Osteoblast (primary cell): ENCODE data around the gene CACNA2D3. TPM values are rescaled to one million over a fixed set of nuclear protein-coding genes. Genes with fewer than 3 reads are reported as not detected.

Experiments
- DNase-seq: peaks from one replicate; pipeline ENCODE4 v3.0.0; 2011; ENCODE audit warnings: low spot score, mixed read lengths; ENCODE audit not compliant: insufficient read length; ENCODE audit errors: missing footprints
- H2AFZ ChIP-seq: 2 replicates; pipeline ENCODE4 v1.6.0; 2011; ENCODE audit warnings: mild to moderate bottlenecking, low read length
- H3K27ac ChIP-seq: 2 replicates; pipeline ENCODE4 v1.5.1; 2011; ENCODE audit warnings: mild to moderate bottlenecking, low read depth, low read length, moderate library complexity
- H3K27me3 ChIP-seq: 2 replicates; pipeline ENCODE4 v1.6.0; 2012; ENCODE audit warnings: mild to moderate bottlenecking, control low read depth, inconsistent platforms, low read length, moderate library complexity; ENCODE audit not compliant: insufficient read depth
- H3K36me3 ChIP-seq: 2 replicates; pipeline ENCODE4 v1.5.1; 2011; ENCODE audit warnings: mild to moderate bottlenecking, low read length, control low read depth, moderate library complexity; ENCODE audit not compliant: insufficient read depth
- H3K4me1 ChIP-seq: 2 replicates; pipeline ENCODE4 v1.5.1; 2011; ENCODE audit warnings: mild to moderate bottlenecking, low read length, control low read depth, moderate library complexity; ENCODE audit not compliant: insufficient read depth
- H3K4me2 ChIP-seq: 2 replicates; pipeline ENCODE4 v1.6.0; 2011; ENCODE audit warnings: mild to moderate bottlenecking, low read length; ENCODE audit not compliant: insufficient read depth
- H3K4me3 ChIP-seq: fragments of 200-600 bp; sonication (generic); 3 replicates; pipeline ENCODE4 v1.5.1; 2012; ENCODE audit warnings: mild to moderate bottlenecking, low read length, inconsistent platforms; ENCODE audit not compliant: insufficient read depth
- H3K79me2 ChIP-seq: 2 replicates; pipeline ENCODE4 v1.6.0; 2012; ENCODE audit warnings: mild to moderate bottlenecking, low read length, control low read depth, inconsistent platforms; ENCODE audit not compliant: insufficient read depth
- H3K9me3 ChIP-seq: 2 replicates; pipeline ENCODE4 v1.5.1; 2011; ENCODE audit warnings: low read depth, low read length, control low read depth
- H4K20me1 ChIP-seq: 2 replicates; pipeline ENCODE4 v1.6.0; 2012; ENCODE audit warnings: mild to moderate bottlenecking, low read length, control low read depth; ENCODE audit not compliant: insufficient read depth
- CTCF ChIP-seq: IDR thresholded peaks from 2 replicates; pipeline ENCODE4 v1.5.1; 2011; ENCODE audit warnings: mild to moderate bottlenecking, low read depth, low read length, moderate library complexity; ENCODE audit errors: extremely low read depth
- total RNA-seq: library from RNA; depleted of rRNA; stranded (reverse); fragments of >200 nt; gene quantifications from 2 replicates; pipeline ENCODE4 v1.2.3, GENCODE V29; 2012

Gene CACNA2D3
- total RNA-seq, 1 donor = 0.36 TPM

- Histone ChIP-seq H3K27ac (no peak overlapping the region), H3K4me2 (no peak overlapping the region), H3K27me3 (no peaks in the 10 kb centered on the region), H3K4me1 (peaks cover 7% of the 10 kb centered on the region), H3K9me3 (no peaks in the 10 kb centered on the region), H3K79me2 (no peaks in the 10 kb centered on the region), H2AFZ (no peak overlapping the region), H4K20me1 (no peaks in the 10 kb centered on the region), H3K36me3 (no peaks in the 10 kb centered on the region), H3K4me3 (no peak overlapping the region)
- DNase-seq = no peak
- TF ChIP-seq CTCF = no peak
Measured at GRCh38 chr3:54917862-54918261, 795.5 kb downstream of the CACNA2D3 start.

GRCh38 chr3:54918516-54918915 lies 796.2 kb downstream of the CACNA2D3 start:
- H3K79me2 ChIP-seq = no peaks in the 10 kb centered on the region
- no peak overlapping the region for H3K27ac ChIP-seq
- H3K36me3 ChIP-seq = no peaks in the 10 kb centered on the region
- no peaks in the 10 kb centered on the region for H3K27me3 ChIP-seq
- no peak overlapping the region for H2AFZ ChIP-seq
- H3K4me1 ChIP-seq = peaks cover 7% of the 10 kb centered on the region
- no peaks in the 10 kb centered on the region for H4K20me1 ChIP-seq
- no peak overlapping the region for H3K4me3 ChIP-seq
- no peak for DNase-seq
- TF ChIP-seq CTCF = no peak
- no peak overlapping the region for H3K4me2 ChIP-seq
- no peaks in the 10 kb centered on the region for H3K9me3 ChIP-seq

- no peaks in the 10 kb centered on the region for H3K79me2 ChIP-seq
- no peaks in the 10 kb centered on the region for H4K20me1 ChIP-seq
- no peak within 1 kb of the TSS for H3K27ac ChIP-seq
- no peaks in the 10 kb centered on the region for H3K4me1 ChIP-seq
- TF ChIP-seq CTCF = no peak
- DNase-seq = no peak
- no peaks in the 10 kb centered on the region for H3K36me3 ChIP-seq
- no peaks in the 10 kb centered on the region for H3K9me3 ChIP-seq
- peaks cover 3% of the 10 kb centered on the region for H3K27me3 ChIP-seq
- no peak within 1 kb of the TSS for H2AFZ ChIP-seq
- no peak within 1 kb of the TSS for H3K4me3 ChIP-seq
- H3K4me2 ChIP-seq = no peak within 1 kb of the TSS
Measured at GRCh38 chr3:54928046-54928770, 805.9 kb downstream of the CACNA2D3 start, which contains the start of gene LRTM1. TSS of gene LRTM1 (minus strand) at chr3:54928059. CDS start at chr3:54927911, 148 bp downstream.

- H2AFZ ChIP-seq = no peak overlapping the region
- no peaks in the 10 kb centered on the region for H3K27me3 ChIP-seq
- no peak overlapping the region for H3K4me3 ChIP-seq
- no peaks in the 10 kb centered on the region for H3K4me1 ChIP-seq
- no peaks in the 10 kb centered on the region for H3K79me2 ChIP-seq
- TF ChIP-seq CTCF = no peak
- no peaks in the 10 kb centered on the region for H3K36me3 ChIP-seq
- DNase-seq = no peak
- no peaks in the 10 kb centered on the region for H4K20me1 ChIP-seq
- no peak overlapping the region for H3K4me2 ChIP-seq
- no peak overlapping the region for H3K27ac ChIP-seq
- H3K9me3 ChIP-seq = no peaks in the 10 kb centered on the region
Measured at GRCh38 chr3:54931182-54931581, 808.8 kb downstream of the CACNA2D3 start.
